Liver (tissue), 9 donors: ENCODE results near the gene TGM6. TPM values are rescaled to one million over a fixed set of nuclear protein-coding genes. Genes with fewer than 3 reads are reported as not detected.

Source experiments
- DNase-seq: peaks from one replicate; pipeline ENCODE4 v3.0.0-alpha.2; 2017; ENCODE audit warnings: low spot score
- H3K27ac ChIP-seq, 2 donors: one replicate each; pipeline ENCODE4 v1.7.0; 2013; ENCODE audit warnings: inconsistent platforms in 2 of 2, low read length in 2 of 2, control low read depth in 1 of 2, low read depth in 1 of 2, mild to moderate bottlenecking in 1 of 2
- H3K27me3 ChIP-seq, 4 donors: one replicate each; pipeline versions ENCODE4 v1.6.1 to v1.7.0; 2013; ENCODE audit warnings: low read length in 3 of 4, inconsistent platforms in 1 of 4, mild to moderate bottlenecking in 1 of 4, moderate library complexity in 1 of 4; ENCODE audit not compliant: control insufficient read depth in 4 of 4, insufficient read depth in 4 of 4
- H3K36me3 ChIP-seq, 4 donors: one replicate each; pipeline versions ENCODE4 v1.6.1 to v1.7.0; 2013; ENCODE audit warnings: low read length in 3 of 4, mild to moderate bottlenecking in 3 of 4, low read depth in 1 of 4, moderate library complexity in 1 of 4; ENCODE audit not compliant: control insufficient read depth in 4 of 4, insufficient read depth in 3 of 4
- H3K4me1 ChIP-seq, 4 donors: one replicate each; pipeline versions ENCODE4 v1.6.1 to v1.7.0; 2013; ENCODE audit warnings: low read length in 3 of 4, mild to moderate bottlenecking in 3 of 4, moderate library complexity in 1 of 4; ENCODE audit not compliant: control insufficient read depth in 4 of 4, insufficient read depth in 4 of 4
- H3K4me3 ChIP-seq, 3 donors: one replicate each; pipeline versions ENCODE4 v1.6.1 to v1.7.0; 2013; ENCODE audit warnings: low read length in 3 of 3, control low read depth in 1 of 3, low read depth in 1 of 3, mild to moderate bottlenecking in 1 of 3
- H3K9ac ChIP-seq, 2 donors: one replicate each; pipeline ENCODE4 v1.7.0; 2013; ENCODE audit warnings: low read length in 2 of 2, mild to moderate bottlenecking in 2 of 2, moderate library complexity in 2 of 2, control low read depth in 1 of 2, low read depth in 1 of 2
- H3K9me3 ChIP-seq, 4 donors: one replicate each; pipeline versions ENCODE4 v1.6.1 to v1.7.0; 2013; ENCODE audit warnings: low read length in 3 of 4; ENCODE audit not compliant: control insufficient read depth in 4 of 4
- ATF3 ChIP-seq: IDR thresholded peaks from 2 replicates; pipeline ENCODE4 v1.6.1; 2016; ENCODE audit warnings: antibody characterized with exemption
- EGR1 ChIP-seq, 2 donors: IDR thresholded peaks; 2 replicates each; pipeline ENCODE4 v1.6.1; 2016 to 2018; ENCODE audit warnings: antibody characterized with exemption in 2 of 2, low read depth in 2 of 2
- FOXA2 ChIP-seq: IDR thresholded peaks from 2 replicates; pipeline ENCODE4 v1.6.1; 2016; ENCODE audit warnings: antibody characterized with exemption
- GABPA ChIP-seq, 2 donors: IDR thresholded peaks in 1 of 2; conservative IDR thresholded peaks in 1 of 2; 2 replicates each; pipeline ENCODE4 v1.6.1; 2016; ENCODE audit warnings: antibody characterized with exemption in 2 of 2, mild to moderate bottlenecking in 1 of 2, moderate library complexity in 1 of 2
- HNF4G ChIP-seq: IDR thresholded peaks from 2 replicates; pipeline ENCODE4 v1.6.1; 2016; ENCODE audit warnings: antibody characterized with exemption
- NR2F2 ChIP-seq: IDR thresholded peaks from 2 replicates; pipeline ENCODE4 v1.6.1; 2016; ENCODE audit warnings: antibody characterized with exemption
- RAD21 ChIP-seq, 2 donors: IDR thresholded peaks; 2 replicates each; pipeline ENCODE4 v1.6.1; 2016; ENCODE audit warnings: antibody characterized with exemption in 2 of 2, mild to moderate bottlenecking in 2 of 2
- TAF1 ChIP-seq: conservative IDR thresholded peaks from 2 replicates; pipeline ENCODE4 v1.6.1; 2016; ENCODE audit warnings: antibody characterized with exemption, mild to moderate bottlenecking
- YY1 ChIP-seq: IDR thresholded peaks from 2 replicates; pipeline ENCODE4 v1.6.1; 2016; ENCODE audit warnings: antibody characterized with exemption, mild to moderate bottlenecking
- WGBS: extraction: QIAGEN DNeasy Blood & Tissue Kit; methylation state at CpG from one replicate; pipeline ENCODE4 v1.1.7; 2013; 5-methylcytosine and 5-hydroxymethylcytosine counted together
- polyA plus RNA-seq, 2 donors: library from polyadenylated mRNA; stranded (reverse) in 1 of 2; unstranded in 1 of 2; fragments of 200-250 nt in 1 of 2; fragments of >200 nt in 1 of 2; fragmentation: Nextera tagmentation in 1 of 2; extraction: Ambion mirVana in 1 of 2; gene quantifications; one replicate each; pipeline versions ENCODE4 v1.2.1 to v1.2.3, GENCODE V29; 2013 to 2015
- total RNA-seq, 2 donors: library from RNA; depleted of rRNA; stranded (reverse); fragments of >200 nt; gene quantifications; one replicate each; pipeline ENCODE4 v1.2.3, GENCODE V29; 2014
- TF ChIP-seq, protein P1 (sequence below): IDR thresholded peaks from 2 replicates; pipeline ENCODE4 v1.6.1; 2016; ENCODE audit warnings: antibody characterized with exemption
- TF ChIP-seq, protein P2 (sequence below): IDR thresholded peaks from 2 replicates; pipeline ENCODE4 v1.6.1; 2016; ENCODE audit warnings: antibody characterized with exemption, mild to moderate bottlenecking
- donor health status: healthy.
- donor health status: healthy.
- donor health status: healthy.
- donor health status: healthy.
- donor health status: healthy.

TGM6 gene
- total and polyA plus RNA-seq, 4 donors, result not detected

DNA sequence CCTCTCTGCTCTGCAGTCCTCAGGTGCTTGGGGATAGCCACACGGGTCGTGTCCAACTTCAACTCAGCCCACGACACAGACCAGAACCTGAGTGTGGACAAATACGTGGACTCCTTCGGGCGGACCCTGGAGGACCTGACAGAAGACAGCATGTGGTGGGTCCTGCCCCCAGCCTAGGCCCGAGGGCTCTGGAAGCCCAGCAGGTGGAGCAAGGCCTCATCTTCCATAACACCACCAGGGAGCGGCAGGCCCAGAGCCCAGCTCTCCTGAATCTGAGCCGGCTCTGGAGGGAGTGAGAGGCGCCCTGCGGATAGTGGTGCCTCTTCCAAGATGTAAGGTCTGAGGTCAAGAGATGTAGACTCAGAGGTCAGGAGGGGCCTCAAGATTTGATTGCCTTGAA lies 19.6 kb downstream of the TGM6 start:
- H3K27me3 ChIP-seq, result no peaks in the 10 kb centered on the region
- 91% methylated on average over 11 of the region's 11 CpGs for WGBS
- H3K4me3 ChIP-seq, result no peak overlapping the region
- H3K4me1 ChIP-seq, result no peaks in the 10 kb centered on the region
- DNase-seq, result no peak
- H3K36me3 ChIP-seq, result no peaks in the 10 kb centered on the region
- H3K9me3 ChIP-seq, result peaks cover 0 to 11% (median 4%) of the 10 kb centered on the region in 4 donors
- H3K27ac ChIP-seq, result no peak overlapping the region
- no peak overlapping the region for H3K9ac ChIP-seq
- no peak for TF ChIP-seq EGR1 (IDR thresholded peaks at IDR 0.05; ENCODE audit: low read depth in 2 of 2)
- no peak for TF ChIP-seq FOXA2
- no peak for TF ChIP-seq GABPA (IDR thresholded peaks at IDR 0.05 in 1 of 2, conservative IDR thresholded peaks at IDR 0.05 in 1 of 2)
- TF ChIP-seq NR2F2, result no peak
- TF ChIP-seq YY1, result no peak
- no peak for TF ChIP-seq TAF1
- no peak for TF ChIP-seq RAD21 (IDR thresholded peaks at IDR 0.05)
- no peak for TF ChIP-seq HNF4G
- TF ChIP-seq, protein P1, sequence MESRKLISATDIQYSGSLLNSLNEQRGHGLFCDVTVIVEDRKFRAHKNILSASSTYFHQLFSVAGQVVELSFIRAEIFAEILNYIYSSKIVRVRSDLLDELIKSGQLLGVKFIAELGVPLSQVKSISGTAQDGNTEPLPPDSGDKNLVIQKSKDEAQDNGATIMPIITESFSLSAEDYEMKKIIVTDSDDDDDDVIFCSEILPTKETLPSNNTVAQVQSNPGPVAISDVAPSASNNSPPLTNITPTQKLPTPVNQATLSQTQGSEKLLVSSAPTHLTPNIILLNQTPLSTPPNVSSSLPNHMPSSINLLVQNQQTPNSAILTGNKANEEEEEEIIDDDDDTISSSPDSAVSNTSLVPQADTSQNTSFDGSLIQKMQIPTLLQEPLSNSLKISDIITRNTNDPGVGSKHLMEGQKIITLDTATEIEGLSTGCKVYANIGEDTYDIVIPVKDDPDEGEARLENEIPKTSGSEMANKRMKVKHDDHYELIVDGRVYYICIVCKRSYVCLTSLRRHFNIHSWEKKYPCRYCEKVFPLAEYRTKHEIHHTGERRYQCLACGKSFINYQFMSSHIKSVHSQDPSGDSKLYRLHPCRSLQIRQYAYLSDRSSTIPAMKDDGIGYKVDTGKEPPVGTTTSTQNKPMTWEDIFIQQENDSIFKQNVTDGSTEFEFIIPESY, result no peak

GRCh38 chr20:2401527-2401926 lies 20.8 kb downstream of the TGM6 start:
- Histone ChIP-seq H3K4me1 (no peaks in the 10 kb centered on the region), H3K9ac (no peak overlapping the region), H3K9me3 (peaks cover 0 to 11% (median 4%) of the 10 kb centered on the region in 4 donors), H3K27ac (no peak overlapping the region), H3K36me3 (no peaks in the 10 kb centered on the region), H3K27me3 (no peaks in the 10 kb centered on the region), H3K4me3 (no peak overlapping the region)
- 90% methylated on average over 2 of the region's 2 CpGs for WGBS
- TF ChIP-seq, protein P2, sequence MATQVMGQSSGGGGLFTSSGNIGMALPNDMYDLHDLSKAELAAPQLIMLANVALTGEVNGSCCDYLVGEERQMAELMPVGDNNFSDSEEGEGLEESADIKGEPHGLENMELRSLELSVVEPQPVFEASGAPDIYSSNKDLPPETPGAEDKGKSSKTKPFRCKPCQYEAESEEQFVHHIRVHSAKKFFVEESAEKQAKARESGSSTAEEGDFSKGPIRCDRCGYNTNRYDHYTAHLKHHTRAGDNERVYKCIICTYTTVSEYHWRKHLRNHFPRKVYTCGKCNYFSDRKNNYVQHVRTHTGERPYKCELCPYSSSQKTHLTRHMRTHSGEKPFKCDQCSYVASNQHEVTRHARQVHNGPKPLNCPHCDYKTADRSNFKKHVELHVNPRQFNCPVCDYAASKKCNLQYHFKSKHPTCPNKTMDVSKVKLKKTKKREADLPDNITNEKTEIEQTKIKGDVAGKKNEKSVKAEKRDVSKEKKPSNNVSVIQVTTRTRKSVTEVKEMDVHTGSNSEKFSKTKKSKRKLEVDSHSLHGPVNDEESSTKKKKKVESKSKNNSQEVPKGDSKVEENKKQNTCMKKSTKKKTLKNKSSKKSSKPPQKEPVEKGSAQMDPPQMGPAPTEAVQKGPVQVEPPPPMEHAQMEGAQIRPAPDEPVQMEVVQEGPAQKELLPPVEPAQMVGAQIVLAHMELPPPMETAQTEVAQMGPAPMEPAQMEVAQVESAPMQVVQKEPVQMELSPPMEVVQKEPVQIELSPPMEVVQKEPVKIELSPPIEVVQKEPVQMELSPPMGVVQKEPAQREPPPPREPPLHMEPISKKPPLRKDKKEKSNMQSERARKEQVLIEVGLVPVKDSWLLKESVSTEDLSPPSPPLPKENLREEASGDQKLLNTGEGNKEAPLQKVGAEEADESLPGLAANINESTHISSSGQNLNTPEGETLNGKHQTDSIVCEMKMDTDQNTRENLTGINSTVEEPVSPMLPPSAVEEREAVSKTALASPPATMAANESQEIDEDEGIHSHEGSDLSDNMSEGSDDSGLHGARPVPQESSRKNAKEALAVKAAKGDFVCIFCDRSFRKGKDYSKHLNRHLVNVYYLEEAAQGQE, result no peak
- TF ChIP-seq YY1 (no peak), ATF3 (no peak), NR2F2 (no peak)
- TF ChIP-seq, protein P1, result no peak
- DNase-seq, result no peak
